Skeletal muscle tissue (tissue), 4 donors: ENCODE results near the gene STK32A. TPM values are rescaled to one million over a fixed set of nuclear protein-coding genes. Genes with fewer than 3 reads are reported as not detected.

Experiments
- H3K27ac ChIP-seq: one replicate; pipeline ENCODE4 v1.7.0; 2013; ENCODE audit warnings: mild to moderate bottlenecking, low read depth, low read length, inconsistent platforms
- H3K27me3 ChIP-seq, 3 donors: one replicate each; pipeline ENCODE4 v1.7.0; 2013; ENCODE audit warnings: low read length in 3 of 3; ENCODE audit not compliant: control insufficient read depth in 3 of 3, insufficient read depth in 3 of 3
- H3K36me3 ChIP-seq, 3 donors: one replicate each; pipeline ENCODE4 v1.7.0; 2013; ENCODE audit warnings: low read length in 3 of 3; ENCODE audit not compliant: control insufficient read depth in 3 of 3, insufficient read depth in 3 of 3
- H3K4me1 ChIP-seq, 3 donors: one replicate each; pipeline ENCODE4 v1.7.0; 2013; ENCODE audit warnings: low read length in 3 of 3, mild to moderate bottlenecking in 3 of 3; ENCODE audit not compliant: control insufficient read depth in 3 of 3, insufficient read depth in 3 of 3
- H3K4me3 ChIP-seq, 3 donors: one replicate each; pipeline ENCODE4 v1.7.0; 2013; ENCODE audit warnings: low read length in 3 of 3
- H3K9ac ChIP-seq, 3 donors: one replicate each; pipeline ENCODE4 v1.7.0; 2013; ENCODE audit warnings: low read length in 3 of 3, mild to moderate bottlenecking in 3 of 3, moderate library complexity in 2 of 3, low read depth in 1 of 3
- H3K9me3 ChIP-seq, 3 donors: one replicate each; pipeline ENCODE4 v1.7.0; 2013; ENCODE audit warnings: low read length in 3 of 3; ENCODE audit not compliant: control insufficient read depth in 3 of 3
- total RNA-seq: library from RNA; depleted of rRNA; stranded (reverse); fragments of >200 nt; gene quantifications from one replicate; pipeline ENCODE4 v1.2.3, GENCODE V29; 2014
- donor health status: Osteomylitis.

Gene STK32A
- total RNA-seq, 1 donor from 2014 or later = 1.0 TPM

- H3K4me1 ChIP-seq = no peaks in the 10 kb centered on the region
- H3K27me3 ChIP-seq = no peaks in the 10 kb centered on the region
- no peaks in the 10 kb centered on the region for H3K36me3 ChIP-seq
- no peak overlapping the region for H3K9ac ChIP-seq
- no peak overlapping the region for H3K4me3 ChIP-seq
- H3K9me3 ChIP-seq = no peaks in the 10 kb centered on the region
- no peak overlapping the region for H3K27ac ChIP-seq
Observed at GRCh38 chr5:147305147-147305546, 70.3 kb downstream of the STK32A start.

GRCh38 chr5:147306351-147306750 lies 71.5 kb downstream of the STK32A start:
- H3K4me1 ChIP-seq = no peaks in the 10 kb centered on the region
- H3K27ac ChIP-seq = no peak overlapping the region
- no peaks in the 10 kb centered on the region for H3K36me3 ChIP-seq
- no peak overlapping the region for H3K4me3 ChIP-seq
- H3K27me3 ChIP-seq = no peaks in the 10 kb centered on the region
- H3K9me3 ChIP-seq = no peaks in the 10 kb centered on the region
- H3K9ac ChIP-seq = no peak overlapping the region

- H3K27ac ChIP-seq = no peak overlapping the region
Observed at GRCh38 chr5:147307170-147307569, 72.3 kb downstream of the STK32A start.

GRCh38 chr5:147309621-147310020 lies 74.8 kb downstream of the STK32A start:
- Histone ChIP-seq H3K9ac (no peak overlapping the region), H3K4me1 (no peaks in the 10 kb centered on the region), H3K9me3 (no peaks in the 10 kb centered on the region), H3K27me3 (no peaks in the 10 kb centered on the region), H3K27ac (no peak overlapping the region), H3K36me3 (no peaks in the 10 kb centered on the region), H3K4me3 (no peak overlapping the region)

More at GRCh38 chr5:147307170-147307569, 72.3 kb downstream of the STK32A start:
- Histone ChIP-seq H3K9ac (no peak overlapping the region), H3K9me3 (no peaks in the 10 kb centered on the region), H3K4me1 (no peaks in the 10 kb centered on the region), H3K36me3 (no peaks in the 10 kb centered on the region), H3K4me3 (no peak overlapping the region), H3K27me3 (no peaks in the 10 kb centered on the region)

GRCh38 chr5:147310059-147310704 lies 75.4 kb downstream of the STK32A start:
- H3K27ac ChIP-seq = no peak overlapping the region

GRCh38 chr5:147317978-147318684 lies 83.3 kb downstream of the STK32A start:
- H3K4me1 ChIP-seq = no peaks in the 10 kb centered on the region
- no peaks in the 10 kb centered on the region for H3K9me3 ChIP-seq
- H3K36me3 ChIP-seq = no peaks in the 10 kb centered on the region
- no peak overlapping the region for H3K27ac ChIP-seq
- no peak overlapping the region for H3K9ac ChIP-seq
- no peak overlapping the region for H3K4me3 ChIP-seq
- no peaks in the 10 kb centered on the region for H3K27me3 ChIP-seq

More at GRCh38 chr5:147310059-147310704, 75.4 kb downstream of the STK32A start:
- Histone ChIP-seq H3K9ac (no peak overlapping the region), H3K4me3 (no peak overlapping the region), H3K27me3 (no peaks in the 10 kb centered on the region), H3K36me3 (no peaks in the 10 kb centered on the region), H3K9me3 (no peaks in the 10 kb centered on the region), H3K4me1 (no peaks in the 10 kb centered on the region)

GRCh38 chr5:147321569-147321968 lies 86.7 kb downstream of the STK32A start:
- H3K9ac ChIP-seq = no peak overlapping the region
- H3K9me3 ChIP-seq = no peaks in the 10 kb centered on the region
- H3K4me3 ChIP-seq = no peak overlapping the region
- H3K4me1 ChIP-seq = no peaks in the 10 kb centered on the region
- no peaks in the 10 kb centered on the region for H3K27me3 ChIP-seq
- H3K27ac ChIP-seq = no peak overlapping the region
- peaks cover 0 to 2% (median 0%) of the 10 kb centered on the region in 3 donors for H3K36me3 ChIP-seq

GRCh38 chr5:147327421-147327820 lies 92.6 kb downstream of the STK32A start:
- H3K9me3 ChIP-seq = no peaks in the 10 kb centered on the region
- no peak overlapping the region for H3K27ac ChIP-seq
- H3K27me3 ChIP-seq = no peaks in the 10 kb centered on the region
- no peaks in the 10 kb centered on the region for H3K4me1 ChIP-seq
- H3K36me3 ChIP-seq = peaks cover 0 to 2% (median 0%) of the 10 kb centered on the region in 3 donors
- no peak overlapping the region for H3K9ac ChIP-seq
- no peak overlapping the region for H3K4me3 ChIP-seq

- H3K36me3 ChIP-seq = peaks cover 0 to 2% (median 0%) of the 10 kb centered on the region in 3 donors
- H3K27me3 ChIP-seq = no peaks in the 10 kb centered on the region
- no peak overlapping the region for H3K27ac ChIP-seq
- H3K9ac ChIP-seq = no peak overlapping the region
- H3K9me3 ChIP-seq = no peaks in the 10 kb centered on the region
- no peaks in the 10 kb centered on the region for H3K4me1 ChIP-seq
- H3K4me3 ChIP-seq = no peak overlapping the region
Observed at GRCh38 chr5:147327905-147328304, 93.1 kb downstream of the STK32A start.

- H3K4me1 ChIP-seq = no peaks in the 10 kb centered on the region
- no peak overlapping the region for H3K4me3 ChIP-seq
- H3K27ac ChIP-seq = no peak overlapping the region
- H3K9me3 ChIP-seq = no peaks in the 10 kb centered on the region
- H3K27me3 ChIP-seq = no peaks in the 10 kb centered on the region
- no peaks in the 10 kb centered on the region for H3K36me3 ChIP-seq
- no peak overlapping the region for H3K9ac ChIP-seq
Observed at GRCh38 chr5:147332658-147333057, 97.8 kb downstream of the STK32A start.
